Suprapubic skin (tissue), 3 donors: Measurements from ENCODE around the gene SLC16A11.

Experiments used
- CTCF ChIP-seq, 2 donors: fragments of 200-600 bp in 1 of 2; fragments of 450-650 bp in 1 of 2; sonication (generic) in 1 of 2; IDR thresholded peaks; one replicate each; pipeline ENCODE4 v1.5.1; 2016 to 2019; ENCODE audit warnings: antibody characterized with exemption in 2 of 2, mild to moderate bottlenecking in 1 of 2, moderate library complexity in 1 of 2
- EP300 ChIP-seq: sonication (generic); formaldehyde crosslinking; IDR thresholded peaks from one replicate; pipeline ENCODE4 v1.6.1; 2017; ENCODE audit warnings: antibody characterized with exemption
- POLR2A ChIP-seq, 2 donors: fragments of 450-650 bp; IDR thresholded peaks; one replicate each; pipeline ENCODE4 v1.6.1; 2017; ENCODE audit warnings: antibody characterized with exemption in 2 of 2, mild to moderate bottlenecking in 2 of 2, moderate library complexity in 2 of 2

GRCh38 chr17:7021993-7022778 is 21.7 kb downstream of the SLC16A11 start:
- TF ChIP-seq CTCF (IDR thresholded peaks at IDR 0.05) (peak; percentile 70 to 99), EP300 (no peak), POLR2A (IDR thresholded peaks at IDR 0.05) (no peak)
